Liver (tissue), 9 donors: ENCODE data around the gene STARD3. TPM values are rescaled to one million over a fixed set of nuclear protein-coding genes. Genes with fewer than 3 reads are reported as not detected.

Source experiments
- DNase-seq: peaks from one replicate; pipeline ENCODE4 v3.0.0-alpha.2; 2017; ENCODE audit warnings: low spot score
- H3K27ac ChIP-seq, 2 donors: one replicate each; pipeline ENCODE4 v1.7.0; 2013; ENCODE audit warnings: inconsistent platforms in 2 of 2, low read length in 2 of 2, control low read depth in 1 of 2, low read depth in 1 of 2, mild to moderate bottlenecking in 1 of 2
- H3K27me3 ChIP-seq, 4 donors: one replicate each; pipeline versions ENCODE4 v1.6.1 to v1.7.0; 2013; ENCODE audit warnings: low read length in 3 of 4, inconsistent platforms in 1 of 4, mild to moderate bottlenecking in 1 of 4, moderate library complexity in 1 of 4; ENCODE audit not compliant: control insufficient read depth in 4 of 4, insufficient read depth in 4 of 4
- H3K36me3 ChIP-seq, 4 donors: one replicate each; pipeline versions ENCODE4 v1.6.1 to v1.7.0; 2013; ENCODE audit warnings: low read length in 3 of 4, mild to moderate bottlenecking in 3 of 4, low read depth in 1 of 4, moderate library complexity in 1 of 4; ENCODE audit not compliant: control insufficient read depth in 4 of 4, insufficient read depth in 3 of 4
- H3K4me1 ChIP-seq, 4 donors: one replicate each; pipeline versions ENCODE4 v1.6.1 to v1.7.0; 2013; ENCODE audit warnings: low read length in 3 of 4, mild to moderate bottlenecking in 3 of 4, moderate library complexity in 1 of 4; ENCODE audit not compliant: control insufficient read depth in 4 of 4, insufficient read depth in 4 of 4
- H3K4me3 ChIP-seq, 3 donors: one replicate each; pipeline versions ENCODE4 v1.6.1 to v1.7.0; 2013; ENCODE audit warnings: low read length in 3 of 3, control low read depth in 1 of 3, low read depth in 1 of 3, mild to moderate bottlenecking in 1 of 3
- H3K9ac ChIP-seq, 2 donors: one replicate each; pipeline ENCODE4 v1.7.0; 2013; ENCODE audit warnings: low read length in 2 of 2, mild to moderate bottlenecking in 2 of 2, moderate library complexity in 2 of 2, control low read depth in 1 of 2, low read depth in 1 of 2
- H3K9me3 ChIP-seq, 4 donors: one replicate each; pipeline versions ENCODE4 v1.6.1 to v1.7.0; 2013; ENCODE audit warnings: low read length in 3 of 4; ENCODE audit not compliant: control insufficient read depth in 4 of 4
- ATF3 ChIP-seq: IDR thresholded peaks from 2 replicates; pipeline ENCODE4 v1.6.1; 2016; ENCODE audit warnings: antibody characterized with exemption
- CTCF ChIP-seq: fragments of 150-350 bp; IDR thresholded peaks from 2 replicates; pipeline ENCODE4 v1.5.1; 2017; ENCODE audit warnings: improper control_type of control experiment, low read depth, low read length; ENCODE audit not compliant: missing input control
- EGR1 ChIP-seq, 2 donors: IDR thresholded peaks; 2 replicates each; pipeline ENCODE4 v1.6.1; 2016 to 2018; ENCODE audit warnings: antibody characterized with exemption in 2 of 2, low read depth in 2 of 2
- FOXA1 ChIP-seq: IDR thresholded peaks from 2 replicates; pipeline ENCODE4 v1.6.1; 2016; ENCODE audit warnings: antibody characterized with exemption
- FOXA2 ChIP-seq: IDR thresholded peaks from 2 replicates; pipeline ENCODE4 v1.6.1; 2016; ENCODE audit warnings: antibody characterized with exemption
- GABPA ChIP-seq, 2 donors: IDR thresholded peaks in 1 of 2; conservative IDR thresholded peaks in 1 of 2; 2 replicates each; pipeline ENCODE4 v1.6.1; 2016; ENCODE audit warnings: antibody characterized with exemption in 2 of 2, mild to moderate bottlenecking in 1 of 2, moderate library complexity in 1 of 2
- HNF4A ChIP-seq, 2 donors: conservative IDR thresholded peaks; 2 replicates each; pipeline ENCODE4 v1.6.1; 2016; ENCODE audit warnings: antibody characterized with exemption in 2 of 2, mild to moderate bottlenecking in 2 of 2
- HNF4G ChIP-seq: IDR thresholded peaks from 2 replicates; pipeline ENCODE4 v1.6.1; 2016; ENCODE audit warnings: antibody characterized with exemption
- JUND ChIP-seq, 2 donors: IDR thresholded peaks; 2 replicates each; pipeline ENCODE4 v1.6.1; 2016; ENCODE audit warnings: antibody characterized with exemption in 2 of 2
- MAX ChIP-seq: IDR thresholded peaks from 2 replicates; pipeline ENCODE4 v1.6.1; 2016; ENCODE audit warnings: antibody characterized with exemption
- NR2F2 ChIP-seq: IDR thresholded peaks from 2 replicates; pipeline ENCODE4 v1.6.1; 2016; ENCODE audit warnings: antibody characterized with exemption
- RAD21 ChIP-seq, 2 donors: IDR thresholded peaks; 2 replicates each; pipeline ENCODE4 v1.6.1; 2016; ENCODE audit warnings: antibody characterized with exemption in 2 of 2, mild to moderate bottlenecking in 2 of 2
- REST ChIP-seq: IDR thresholded peaks from 2 replicates; pipeline ENCODE4 v1.6.1; 2016; ENCODE audit warnings: antibody characterized with exemption, mild to moderate bottlenecking
- RXRA ChIP-seq, 2 donors: IDR thresholded peaks; 2 replicates each; pipeline ENCODE4 v1.6.1; 2017 to 2018; ENCODE audit warnings: antibody characterized with exemption in 2 of 2, mild to moderate bottlenecking in 1 of 2
- SP1 ChIP-seq: IDR thresholded peaks from 2 replicates; pipeline ENCODE4 v1.6.1; 2018; ENCODE audit warnings: antibody characterized with exemption, mild to moderate bottlenecking
- TAF1 ChIP-seq: conservative IDR thresholded peaks from 2 replicates; pipeline ENCODE4 v1.6.1; 2016; ENCODE audit warnings: antibody characterized with exemption, mild to moderate bottlenecking
- YY1 ChIP-seq: IDR thresholded peaks from 2 replicates; pipeline ENCODE4 v1.6.1; 2016; ENCODE audit warnings: antibody characterized with exemption, mild to moderate bottlenecking
- ZBTB33 ChIP-seq: IDR thresholded peaks from 2 replicates; pipeline ENCODE4 v1.6.1; 2016; ENCODE audit warnings: antibody characterized with exemption
- WGBS: extraction: QIAGEN DNeasy Blood & Tissue Kit; methylation state at CpG from one replicate; pipeline ENCODE4 v1.1.7; 2013; 5-methylcytosine and 5-hydroxymethylcytosine counted together
- polyA plus RNA-seq, 2 donors: library from polyadenylated mRNA; stranded (reverse) in 1 of 2; unstranded in 1 of 2; fragments of 200-250 nt in 1 of 2; fragments of >200 nt in 1 of 2; fragmentation: Nextera tagmentation in 1 of 2; extraction: Ambion mirVana in 1 of 2; gene quantifications; one replicate each; pipeline versions ENCODE4 v1.2.1 to v1.2.3, GENCODE V29; 2013 to 2015
- total RNA-seq, 2 donors: library from RNA; depleted of rRNA; stranded (reverse); fragments of >200 nt; gene quantifications; one replicate each; pipeline ENCODE4 v1.2.3, GENCODE V29; 2014
- donor health status: healthy.
- donor health status: healthy.
- donor health status: healthy.
- donor health status: healthy.
- donor health status: healthy.

STARD3 gene
- total and polyA plus RNA-seq, 4 donors = 15.0 to 34.0 (median 23.2) TPM

- no peak for TF ChIP-seq MAX
- no peak for TF ChIP-seq NR2F2
- no peak for TF ChIP-seq GABPA (IDR thresholded peaks at IDR 0.05 in 1 of 2, conservative IDR thresholded peaks at IDR 0.05 in 1 of 2)
- TF ChIP-seq ATF3 = no peak
- TF ChIP-seq ZBTB33 = no peak
- TF ChIP-seq SP1 = no peak
- no peak for TF ChIP-seq FOXA2
- TF ChIP-seq JUND (IDR thresholded peaks at IDR 0.05) = no peak
- no peak for TF ChIP-seq RXRA (IDR thresholded peaks at IDR 0.05)
These were observed 21.5 kb upstream of the STARD3 start (continued) for GRCh38 chr17:39615434-39615833.

GRCh38 chr17:39617100-39617445 lies 19.9 kb upstream of the STARD3 start:
- 93% methylated on average over 3 of the region's 3 CpGs for WGBS
- Histone ChIP-seq H3K4me3 (no peak overlapping the region), H3K9me3 (no peaks in the 10 kb centered on the region), H3K9ac (no peak overlapping the region), H3K4me1 (peaks cover 0 to 13% (median 6%) of the 10 kb centered on the region in 4 donors), H3K27me3 (peaks cover 0 to 2% (median 0%) of the 10 kb centered on the region in 4 donors), H3K36me3 (no peaks in the 10 kb centered on the region), H3K27ac (no peak overlapping the region)
- TF ChIP-seq NR2F2 (no peak), RAD21 (IDR thresholded peaks at IDR 0.05) (no peak), JUND (IDR thresholded peaks at IDR 0.05) (no peak), SP1 (no peak), FOXA2 (no peak), TAF1 (no peak), CTCF (no peak), ATF3 (no peak), FOXA1 (no peak), REST (no peak), HNF4G (no peak), GABPA (IDR thresholded peaks at IDR 0.05 in 1 of 2, conservative IDR thresholded peaks at IDR 0.05 in 1 of 2) (no peak), ZBTB33 (no peak), EGR1 (IDR thresholded peaks at IDR 0.05; ENCODE audit: low read depth in 2 of 2) (no peak), MAX (no peak), YY1 (no peak), HNF4A (conservative IDR thresholded peaks at IDR 0.05) (no peak), RXRA (IDR thresholded peaks at IDR 0.05) (no peak)
- no peak for DNase-seq
